Esophagus muscularis mucosa (tissue), 4 donors: ENCODE measurements around the gene MAP1S. TPM values are rescaled to one million over a fixed set of nuclear protein-coding genes. Genes with fewer than 3 reads are reported as not detected.
"Not testable (repeated sequence)": the region's sequence is repeated elsewhere in the genome, so short reads cannot be mapped to it uniquely, and the experiment has no call there.

ENCODE experiments used
- DNase-seq: peaks from one replicate; pipeline ENCODE4 v3.0.0-alpha.2; 2017; ENCODE audit errors: extremely low spot score
- H3K27ac ChIP-seq, 4 donors: fragments of 200-600 bp; sonication (generic); replicated peaks in 1 of 4; 1 replicate in 3 of 4; 2 replicates in 1 of 4; pipeline ENCODE4 v1.5.1; 2016 to 2019; ENCODE audit warnings: mild to moderate bottlenecking in 1 of 4
- H3K27me3 ChIP-seq, 4 donors: fragments of 200-600 bp; sonication (generic); one replicate each; pipeline versions ENCODE4 v1.5.1 to v1.6.0; 2016 to 2019
- H3K36me3 ChIP-seq, 4 donors: fragments of 200-600 bp; sonication (generic); one replicate each; pipeline ENCODE4 v1.5.1; 2016 to 2019
- H3K4me1 ChIP-seq, 4 donors: fragments of 200-600 bp; sonication (generic); one replicate each; pipeline ENCODE4 v1.5.1; 2016 to 2019
- H3K4me3 ChIP-seq, 4 donors: fragments of 200-600 bp; sonication (generic); 1 replicate in 2 of 4; 2 replicates in 2 of 4; pipeline ENCODE4 v1.5.1; 2016 to 2019; ENCODE audit warnings: mild to moderate bottlenecking in 4 of 4, moderate library complexity in 1 of 4
- H3K9me3 ChIP-seq, 4 donors: fragments of 200-600 bp; sonication (generic); 1 replicate in 3 of 4; 2 replicates in 1 of 4; pipeline ENCODE4 v1.5.1; 2016 to 2019
- EP300 ChIP-seq: sonication (generic); formaldehyde crosslinking; IDR thresholded peaks from one replicate; pipeline ENCODE4 v1.6.1; 2017; ENCODE audit warnings: antibody characterized with exemption
- POLR2A ChIP-seq: fragments of 450-650 bp; IDR thresholded peaks from one replicate; pipeline ENCODE4 v1.6.1; 2017; ENCODE audit warnings: antibody characterized with exemption, moderate library complexity, mild to moderate bottlenecking, low read depth
- POLR2AphosphoS5 ChIP-seq, 2 donors: sonication (generic); formaldehyde crosslinking; IDR thresholded peaks; one replicate each; pipeline ENCODE4 v1.6.1; 2017; ENCODE audit warnings: antibody characterized with exemption in 2 of 2
- WGBS: methylation state at CpG from one replicate; pipeline ENCODE4 v1.1.5; 2018; 5-methylcytosine and 5-hydroxymethylcytosine counted together
- intact Hi-C: fragments of 100-400 bp; cut with DNase I; formaldehyde crosslinking; loops from one replicate; pipeline ENCODE4 v1.15.1; 2023
- total RNA-seq, 4 donors: library from RNA; depleted of rRNA; stranded (reverse); fragments of >200 nt; gene quantifications; one replicate each; pipeline versions ENCODE4 v1.1.0 to v1.2.1, GENCODE V29; 2016
- TF ChIP-seq, protein P1 (sequence below), 3 experiments: fragments of 200-600 bp in 2 of 3; fragments of 450-650 bp in 1 of 3; sonication (generic) in 2 of 3; IDR thresholded peaks; one replicate each; pipeline ENCODE4 v1.5.1; 2017 to 2019; ENCODE audit warnings: antibody characterized with exemption in 3 of 3, mild to moderate bottlenecking in 2 of 3, moderate library complexity in 1 of 3

The MAP1S gene
- total RNA-seq, 4 donors from 2014 or later = 24.1 to 50.9 (median 35.9) TPM

DNA sequence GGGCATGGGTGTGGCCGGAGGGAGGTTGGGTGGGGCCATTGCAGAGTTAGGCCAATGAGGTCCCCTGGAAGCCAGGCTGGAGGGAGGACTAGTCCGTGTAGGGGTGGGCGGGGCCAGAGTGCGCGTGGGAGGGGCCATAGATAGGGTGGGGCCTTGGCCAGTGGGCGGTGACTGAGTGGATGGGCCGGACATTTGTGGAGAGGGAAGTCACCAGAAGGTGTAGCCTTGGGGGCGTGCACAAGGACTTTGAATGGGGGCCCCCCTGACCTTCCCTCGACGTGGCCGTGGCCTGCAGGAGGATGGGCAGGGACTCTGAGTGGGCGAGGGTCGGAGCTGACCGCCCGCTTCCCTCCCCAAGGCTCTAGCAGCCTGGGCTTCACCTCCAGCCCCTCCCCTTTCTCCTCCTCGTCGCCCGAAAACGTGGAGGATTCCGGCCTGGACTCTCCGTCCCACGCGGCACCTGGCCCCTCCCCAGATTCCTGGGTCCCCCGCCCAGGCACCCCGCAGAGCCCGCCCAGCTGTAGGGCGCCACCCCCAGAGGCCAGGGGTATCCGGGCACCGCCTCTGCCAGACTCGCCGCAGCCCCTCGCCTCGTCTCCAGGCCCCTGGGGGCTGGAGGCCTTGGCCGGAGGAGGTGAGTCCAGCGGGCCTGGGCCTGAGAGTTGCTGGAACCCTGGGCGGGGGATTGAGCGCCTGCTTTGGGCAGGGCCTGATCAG, 59.1 kb downstream of the MAP1S start:
- Histone ChIP-seq H3K36me3 (no peaks in the 10 kb centered on the region), H3K4me1 (peaks cover 3 to 17% (median 13%) of the 10 kb centered on the region in 4 donors), H3K4me3 (peak overlapping the region in 2 of 4 donors; percentile 25), H3K27me3 (peaks cover 0 to 79% (median 12%) of the 10 kb centered on the region in 4 donors), H3K27ac (no peak overlapping the region), H3K9me3 (no peaks in the 10 kb centered on the region)
- intact Hi-C loops = no loop called here
- TF ChIP-seq POLR2A (no peak), POLR2AphosphoS5 (IDR thresholded peaks at IDR 0.05) (no peak), EP300 (no peak)
- TF ChIP-seq, protein P1, sequence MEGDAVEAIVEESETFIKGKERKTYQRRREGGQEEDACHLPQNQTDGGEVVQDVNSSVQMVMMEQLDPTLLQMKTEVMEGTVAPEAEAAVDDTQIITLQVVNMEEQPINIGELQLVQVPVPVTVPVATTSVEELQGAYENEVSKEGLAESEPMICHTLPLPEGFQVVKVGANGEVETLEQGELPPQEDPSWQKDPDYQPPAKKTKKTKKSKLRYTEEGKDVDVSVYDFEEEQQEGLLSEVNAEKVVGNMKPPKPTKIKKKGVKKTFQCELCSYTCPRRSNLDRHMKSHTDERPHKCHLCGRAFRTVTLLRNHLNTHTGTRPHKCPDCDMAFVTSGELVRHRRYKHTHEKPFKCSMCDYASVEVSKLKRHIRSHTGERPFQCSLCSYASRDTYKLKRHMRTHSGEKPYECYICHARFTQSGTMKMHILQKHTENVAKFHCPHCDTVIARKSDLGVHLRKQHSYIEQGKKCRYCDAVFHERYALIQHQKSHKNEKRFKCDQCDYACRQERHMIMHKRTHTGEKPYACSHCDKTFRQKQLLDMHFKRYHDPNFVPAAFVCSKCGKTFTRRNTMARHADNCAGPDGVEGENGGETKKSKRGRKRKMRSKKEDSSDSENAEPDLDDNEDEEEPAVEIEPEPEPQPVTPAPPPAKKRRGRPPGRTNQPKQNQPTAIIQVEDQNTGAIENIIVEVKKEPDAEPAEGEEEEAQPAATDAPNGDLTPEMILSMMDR (IDR thresholded peaks at IDR 0.05) = no peak
- DNase-seq = no peak
- WGBS = 9% methylated on average over 16 of the region's 37 CpGs

- intact Hi-C loops = no loop called here
Measured at GRCh38 chr19:17778968-17779929, 60.0 kb downstream of the MAP1S start.

DNA sequence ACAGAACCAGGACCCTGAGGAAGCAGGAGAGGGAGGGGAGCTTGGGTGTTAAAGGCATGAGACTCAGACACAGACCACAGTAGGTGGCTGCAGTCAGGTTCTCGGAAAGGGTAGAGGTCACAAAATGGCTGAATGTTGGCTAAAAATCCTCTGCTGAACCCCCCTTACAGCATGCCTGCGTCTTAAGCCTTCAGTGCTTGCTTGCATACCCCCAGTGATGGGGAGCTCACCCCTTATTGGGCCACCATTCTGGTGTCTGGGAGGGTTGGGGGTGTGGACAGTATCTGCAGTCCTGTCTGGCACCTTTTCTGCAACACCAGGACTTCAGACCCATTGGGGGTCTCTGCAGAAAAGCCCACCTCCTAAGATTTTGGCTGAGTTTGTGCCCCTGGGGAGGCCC, 61.5 kb downstream of the MAP1S start:
- WGBS = 82% methylated on average over 2 of the region's 2 CpGs
- H3K36me3 ChIP-seq = no peaks in the 10 kb centered on the region

More at GRCh38 chr19:17778968-17779929, 60.0 kb downstream of the MAP1S start:
- H3K4me1 ChIP-seq = peaks cover 3 to 18% (median 14%) of the 10 kb centered on the region in 4 donors
- H3K27me3 ChIP-seq = peaks cover 0 to 88% (median 12%) of the 10 kb centered on the region in 4 donors
- 18% methylated on average over 25 of the region's 25 CpGs for WGBS
- no peaks in the 10 kb centered on the region for H3K36me3 ChIP-seq
- DNase-seq = peak; percentile 94
- TF ChIP-seq POLR2AphosphoS5 (IDR thresholded peaks at IDR 0.05) = no peak
- H3K4me3 ChIP-seq = peak overlapping the region in 2 of 4 donors; percentile 25
- no peaks in the 10 kb centered on the region for H3K9me3 ChIP-seq
- H3K27ac ChIP-seq = no peak overlapping the region

GRCh38 chr19:17783721-17784120, 64.4 kb downstream of the MAP1S start:
- Histone ChIP-seq H3K27me3 (peaks cover 0 to 78% (median 3%) of the 10 kb centered on the region in 4 donors), H3K4me1 (peaks cover 0 to 14% (median 9%) of the 10 kb centered on the region in 4 donors)
- H3K4me3 ChIP-seq, H3K36me3 ChIP-seq, intact Hi-C loops, DNase-seq, H3K27ac ChIP-seq, H3K9me3 ChIP-seq: not testable (repeated sequence)
- WGBS = no CpG with 5 or more reads among the region's 5 CpGs

More for the DNA sequence above, 61.5 kb downstream of the MAP1S start:
- TF ChIP-seq POLR2AphosphoS5 (IDR thresholded peaks at IDR 0.05) (no peak), POLR2A (no peak), EP300 (no peak)
- TF ChIP-seq, protein P1 (IDR thresholded peaks at IDR 0.05) = no peak
- Histone ChIP-seq H3K27ac (no peak overlapping the region), H3K27me3 (peaks cover 0 to 92% (median 12%) of the 10 kb centered on the region in 4 donors), H3K4me3 (no peak overlapping the region), H3K9me3 (no peaks in the 10 kb centered on the region), H3K4me1 (peaks cover 3 to 19% (median 14%) of the 10 kb centered on the region in 4 donors)
- DNase-seq = no peak
- intact Hi-C loops = no loop called here

Other genes with a start within 250 kb of the MAP1S start
- gene SLC27A1, start 249.0 kb upstream of the MAP1S start, total RNA-seq = 10 to 100 TPM; 15.9 to 26.1 (median 19.4) TPM
- 10 to 100 TPM; 39.0 to 75.5 (median 49.9) TPM for gene PGLS, start 207.8 kb upstream of the MAP1S start, total RNA-seq
- gene COLGALT1, start 163.8 kb upstream of the MAP1S start, total RNA-seq = 10 to 100 TPM; 54.2 to 92.6 (median 61.5) TPM
- under 1 TPM; under 0.01 to 0.23 (median 0.18) TPM for gene UNC13A, start 31.1 kb upstream of the MAP1S start, total RNA-seq
- gene FCHO1, start 32.0 kb downstream of the MAP1S start, total RNA-seq = 1 to 10 TPM; 1.6 to 2.9 (median 1.9) TPM
- under 1 TPM; 0.33 to 0.84 (median 0.62) TPM for gene B3GNT3, start 75.7 kb downstream of the MAP1S start, total RNA-seq
- gene INSL3, start 102.0 kb downstream of the MAP1S start, total RNA-seq = not detected
- gene JAK3, start 128.5 kb downstream of the MAP1S start, total RNA-seq = 1 to 10 TPM; 2.1 to 8.9 (median 3.4) TPM
- 1,000 to 10,000 TPM; 1,042 to 1,624 (median 1,374) TPM for gene RPL18A, start 140.4 kb downstream of the MAP1S start, total RNA-seq
- under 1 TPM in 1 of 4 donors, not detected in 3; 0.17 TPM for gene SLC5A5, start 152.5 kb downstream of the MAP1S start, total RNA-seq
- 10 to 100 TPM; 51.2 to 97.4 (median 74.3) TPM for gene CCDC124, start 213.5 kb downstream of the MAP1S start, total RNA-seq
- gene KCNN1, start 247.6 kb downstream of the MAP1S start, total RNA-seq = under 1 TPM in 2 of 4 donors, not detected in 2; 0.17 to 0.23 TPM